ENCODE results near the gene MUC20.
A peak's percentile ranks its signal among the peaks of the same experiment; 100 is the strongest.
"Not testable (repeated sequence)": the region's sequence is repeated elsewhere in the genome, so short reads cannot be mapped to it uniquely, and the experiment has no call there.

The MUC20 gene

DNA sequence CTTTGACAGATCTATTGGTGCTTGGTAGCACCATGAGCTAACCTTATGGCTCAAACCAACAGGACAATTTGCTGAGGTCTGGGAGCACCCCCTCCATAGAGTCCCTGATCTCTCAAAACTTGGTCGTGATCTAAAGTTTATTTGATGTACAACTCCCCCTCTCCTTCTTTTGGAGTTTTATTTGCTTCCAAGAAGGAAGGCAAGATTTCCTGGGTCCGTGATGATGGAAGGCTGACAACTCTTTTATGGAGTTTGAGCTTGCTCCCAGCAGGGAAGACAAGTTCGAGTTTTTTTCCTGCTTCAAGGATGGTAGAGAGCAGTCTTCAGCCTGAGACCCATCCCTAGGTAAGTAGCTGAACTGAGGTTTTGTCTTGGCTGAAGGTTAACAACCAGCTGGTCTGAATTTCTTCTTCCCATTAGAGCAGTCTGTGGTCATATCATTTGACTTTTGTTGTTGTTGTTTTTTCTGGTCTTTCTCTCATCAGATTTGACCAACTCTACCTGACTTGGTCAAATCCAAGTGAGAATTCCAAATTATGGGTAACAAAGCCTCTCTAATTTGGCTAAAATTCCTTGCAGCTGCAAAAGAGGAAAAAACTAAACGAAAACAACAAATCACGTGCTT is 2.8 kb upstream of the MUC20 start:
- Mint-ChIP-seq H3K27me3 (no peaks in the 10 kb centered on the region), H3K9me3 (no peaks in the 10 kb centered on the region), H3K36me3 (ENCODE audit: insufficient read depth) (no peaks in the 10 kb centered on the region), H3K4me3 (no peak overlapping the region), H3K27ac (ENCODE audit: low read depth) (no peak overlapping the region), H3K4me1 (peaks cover 5% of the 10 kb centered on the region)
- no peak for DNase-seq (ENCODE audit: low spot score in 2 of 2)
- ATAC-seq (replicated peaks; ENCODE audit: extremely low read depth, poor library complexity, severe bottlenecking) = no peak

DNA sequence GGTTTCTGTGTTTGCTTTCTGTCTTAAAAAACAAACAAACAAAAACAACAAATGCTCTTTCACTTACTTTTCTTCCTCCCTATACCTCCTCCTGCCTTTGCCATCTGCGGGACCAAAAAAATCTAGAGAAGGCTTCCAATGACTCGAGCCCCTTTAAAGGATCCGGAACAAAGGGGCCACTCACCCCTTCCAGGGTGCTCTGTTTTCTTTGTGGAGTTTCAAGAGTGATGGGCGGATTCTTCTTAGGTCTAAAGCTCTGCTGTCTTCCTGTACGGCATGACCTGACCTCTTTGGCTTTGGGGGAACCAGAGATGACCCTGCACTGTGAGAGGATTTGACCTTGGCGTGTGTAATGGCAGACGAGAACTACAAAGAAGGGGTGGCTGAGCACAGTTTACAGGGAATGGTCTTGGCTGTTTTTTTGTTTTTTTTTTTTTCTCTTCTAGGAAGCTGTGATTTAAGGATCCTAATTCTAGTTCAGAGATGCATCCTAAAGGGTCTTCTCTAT is 2.2 kb upstream of the MUC20 start:
- no peaks in the 10 kb centered on the region for H3K9me3 Mint-ChIP-seq
- no peak overlapping the region for H3K4me3 Mint-ChIP-seq
- H3K27ac Mint-ChIP-seq (ENCODE audit: low read depth) = no peak overlapping the region
- H3K36me3 Mint-ChIP-seq (ENCODE audit: insufficient read depth) = no peaks in the 10 kb centered on the region
- ATAC-seq (replicated peaks; ENCODE audit: extremely low read depth, poor library complexity, severe bottlenecking) (no peak), DNase-seq (ENCODE audit: low spot score in 2 of 2) (no peak)
- no peaks in the 10 kb centered on the region for H3K27me3 Mint-ChIP-seq
- peaks cover 5% of the 10 kb centered on the region for H3K4me1 Mint-ChIP-seq

DNA sequence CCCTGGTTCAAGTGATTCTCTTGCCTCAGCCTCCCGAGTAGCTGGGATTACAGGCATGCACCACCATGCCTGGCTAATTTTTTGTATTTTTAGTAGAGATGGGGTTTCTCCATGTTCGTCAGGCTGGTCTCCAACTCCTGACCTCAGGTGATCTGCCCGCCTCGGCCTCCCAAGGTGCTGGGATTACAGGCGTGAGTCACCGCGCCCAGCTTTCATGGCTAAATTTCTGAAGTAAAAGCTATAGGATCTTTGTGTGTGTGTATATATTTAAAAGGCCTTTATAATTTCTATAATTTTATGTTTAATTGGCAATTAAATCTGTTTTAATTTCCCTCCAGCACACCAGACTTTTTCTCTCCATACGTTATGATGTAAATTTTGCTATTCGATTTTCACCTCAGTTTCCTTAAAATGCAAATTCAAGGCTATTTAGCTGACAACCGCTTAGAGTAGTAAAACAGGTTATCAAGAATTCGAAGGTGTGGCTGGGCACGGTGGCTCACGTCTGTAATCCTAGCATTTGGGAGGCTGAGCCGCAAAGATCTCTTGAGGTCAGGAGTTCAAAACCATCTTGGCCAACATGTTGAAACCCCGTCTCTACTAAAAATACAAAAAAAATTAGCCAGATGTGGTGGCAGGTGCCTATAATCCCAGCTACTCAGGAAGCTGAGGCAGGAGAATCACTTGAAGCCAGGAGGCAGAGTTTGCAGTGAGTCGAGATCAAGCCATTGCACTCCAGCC is 1.1 kb upstream of the MUC20 start:
- not testable (repeated sequence) for H3K4me1 Mint-ChIP-seq; H3K4me3 Mint-ChIP-seq; H3K9me3 Mint-ChIP-seq; H3K27ac Mint-ChIP-seq (ENCODE audit: low read depth); DNase-seq (ENCODE audit: low spot score in 2 of 2); ATAC-seq (replicated peaks; ENCODE audit: extremely low read depth, poor library complexity, severe bottlenecking); H3K36me3 Mint-ChIP-seq (ENCODE audit: insufficient read depth); H3K27me3 Mint-ChIP-seq

DNA sequence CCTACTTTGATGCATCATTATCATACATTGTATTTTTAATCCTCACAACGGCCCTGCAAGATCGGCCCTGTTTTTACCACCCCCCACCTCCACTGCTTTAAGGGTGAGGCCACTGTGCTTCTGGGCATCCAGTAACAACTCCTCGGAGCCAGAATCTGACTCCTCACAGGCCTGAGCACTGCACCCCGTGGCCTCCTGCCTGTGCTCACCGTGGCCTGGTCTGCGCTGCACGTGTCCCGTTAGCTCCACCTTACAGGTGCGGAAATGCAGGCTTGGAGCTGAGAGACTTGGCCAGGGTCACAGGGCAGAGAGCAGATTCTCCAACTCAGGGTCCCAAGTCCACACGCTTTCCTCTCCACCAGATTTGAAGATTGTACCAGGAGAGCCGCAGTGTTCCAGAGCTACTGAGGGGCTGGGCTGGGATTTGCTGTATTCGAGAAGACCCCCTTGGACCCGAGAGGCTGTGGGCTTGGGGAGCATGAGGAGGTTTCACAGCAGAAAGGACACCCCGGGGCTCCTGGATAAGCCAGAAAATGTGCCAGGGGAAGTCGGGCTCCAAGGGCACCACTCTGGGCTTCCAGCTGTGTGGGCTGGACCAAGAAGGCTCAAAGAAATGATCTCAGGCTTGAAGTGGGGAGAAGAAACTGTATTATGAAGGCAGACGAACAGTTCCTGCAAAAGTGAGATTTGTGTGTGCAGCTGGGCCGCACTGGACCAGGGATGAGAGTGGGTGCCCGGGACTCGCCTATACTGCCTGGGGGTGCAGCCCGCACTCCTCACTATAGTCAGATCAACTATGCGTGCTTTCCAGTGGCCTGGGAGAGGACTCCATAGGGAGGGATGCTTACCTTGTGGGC is 1.6 kb downstream of the MUC20 start:
- not testable (repeated sequence) for H3K9me3 Mint-ChIP-seq; H3K27ac Mint-ChIP-seq (ENCODE audit: low read depth); ATAC-seq (replicated peaks; ENCODE audit: extremely low read depth, poor library complexity, severe bottlenecking)

DNA sequence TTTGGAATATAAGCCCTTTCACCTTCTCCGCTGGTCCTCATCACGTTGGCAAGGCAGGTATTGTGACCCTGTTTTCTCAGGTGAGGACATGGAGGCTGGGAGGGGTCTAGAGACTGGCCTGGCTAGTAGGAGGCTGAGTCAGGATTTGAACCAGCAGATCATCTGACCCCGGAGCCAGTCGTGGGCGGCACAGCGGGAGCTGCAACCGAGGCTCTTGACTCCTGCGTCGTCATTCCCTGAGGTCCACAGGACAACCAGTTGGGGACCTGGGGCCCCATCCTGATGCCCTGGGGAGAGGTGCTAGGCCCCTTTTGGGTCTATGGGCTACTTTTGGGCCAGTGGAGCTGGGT is 2.2 kb downstream of the MUC20 start:
- not testable (repeated sequence) for H3K27ac Mint-ChIP-seq (ENCODE audit: low read depth); H3K36me3 Mint-ChIP-seq (ENCODE audit: insufficient read depth); ATAC-seq (replicated peaks; ENCODE audit: extremely low read depth, poor library complexity, severe bottlenecking); H3K4me1 Mint-ChIP-seq; H3K4me3 Mint-ChIP-seq; H3K9me3 Mint-ChIP-seq; H3K27me3 Mint-ChIP-seq; DNase-seq (ENCODE audit: low spot score in 2 of 2)

More for the DNA sequence above, 1.6 kb downstream of the MUC20 start:
- DNase-seq (ENCODE audit: low spot score in 2 of 2); H3K27me3 Mint-ChIP-seq; H3K4me3 Mint-ChIP-seq; H3K4me1 Mint-ChIP-seq; H3K36me3 Mint-ChIP-seq (ENCODE audit: insufficient read depth): not testable (repeated sequence)

DNA sequence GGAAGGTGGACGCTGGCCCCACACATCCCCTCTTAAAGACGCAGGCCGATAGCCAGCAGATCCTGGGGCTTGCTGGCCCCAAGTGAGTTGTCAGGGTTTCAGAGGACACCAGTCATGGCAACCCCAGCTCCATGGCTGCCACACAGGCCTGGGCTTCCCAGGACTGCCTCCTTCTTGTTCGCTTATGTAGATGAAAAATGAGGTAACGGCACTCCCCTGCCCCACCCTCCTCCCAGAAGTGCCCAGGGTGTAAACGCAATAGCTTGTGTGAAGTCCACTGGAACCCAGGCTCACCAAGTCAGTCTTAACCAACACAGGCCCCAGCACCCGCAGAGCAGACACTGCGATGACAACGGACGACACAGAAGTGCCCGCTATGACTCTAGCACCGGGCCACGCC is 3.6 kb downstream of the MUC20 start:
- H3K36me3 Mint-ChIP-seq (ENCODE audit: insufficient read depth); H3K4me3 Mint-ChIP-seq; ATAC-seq (replicated peaks; ENCODE audit: extremely low read depth, poor library complexity, severe bottlenecking): not testable (repeated sequence)

DNA sequence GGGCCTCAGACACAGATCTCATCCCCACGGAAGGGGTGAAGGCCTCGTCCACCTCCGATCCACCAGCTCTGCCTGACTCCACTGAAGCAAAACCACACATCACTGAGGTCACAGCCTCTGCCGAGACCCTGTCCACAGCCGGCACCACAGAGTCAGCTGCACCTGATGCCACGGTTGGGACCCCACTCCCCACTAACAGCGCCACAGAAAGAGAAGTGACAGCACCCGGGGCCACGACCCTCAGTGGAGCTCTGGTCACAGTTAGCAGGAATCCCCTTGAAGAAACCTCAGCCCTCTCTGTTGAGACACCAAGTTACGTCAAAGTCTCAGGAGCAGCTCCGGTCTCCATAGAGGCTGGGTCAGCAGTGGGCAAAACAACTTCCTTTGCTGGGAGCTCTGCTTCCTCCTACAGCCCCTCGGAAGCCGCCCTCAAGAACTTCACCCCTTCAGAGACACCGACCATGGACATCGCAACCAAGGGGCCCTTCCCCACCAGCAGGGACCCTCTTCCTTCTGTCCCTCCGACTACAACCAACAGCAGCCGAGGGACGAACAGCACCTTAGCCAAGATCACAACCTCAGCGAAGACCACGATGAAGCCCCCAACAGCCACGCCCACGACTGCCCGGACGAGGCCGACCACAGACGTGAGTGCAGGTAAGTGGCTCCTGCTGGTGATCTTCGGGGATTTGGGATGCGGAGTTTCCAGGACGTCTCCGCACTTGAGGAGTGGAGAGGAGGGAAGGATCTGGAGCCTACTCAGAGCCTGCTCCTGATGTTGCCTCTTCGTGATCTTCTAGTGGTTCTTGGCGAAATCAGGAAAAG is 5.3 kb downstream of the MUC20 start:
- H3K27me3 Mint-ChIP-seq = peaks cover 26% of the 10 kb centered on the region
- not testable (repeated sequence) for ATAC-seq (replicated peaks; ENCODE audit: extremely low read depth, poor library complexity, severe bottlenecking); H3K4me3 Mint-ChIP-seq; DNase-seq (ENCODE audit: low spot score in 2 of 2); H3K9me3 Mint-ChIP-seq; H3K36me3 Mint-ChIP-seq (ENCODE audit: insufficient read depth); H3K4me1 Mint-ChIP-seq; H3K27ac Mint-ChIP-seq (ENCODE audit: low read depth)

More for the DNA sequence above, 3.6 kb downstream of the MUC20 start:
- DNase-seq (ENCODE audit: low spot score in 2 of 2); H3K4me1 Mint-ChIP-seq; H3K27ac Mint-ChIP-seq (ENCODE audit: low read depth); H3K9me3 Mint-ChIP-seq: not testable (repeated sequence)
- H3K27me3 Mint-ChIP-seq = peaks cover 21% of the 10 kb centered on the region

DNA sequence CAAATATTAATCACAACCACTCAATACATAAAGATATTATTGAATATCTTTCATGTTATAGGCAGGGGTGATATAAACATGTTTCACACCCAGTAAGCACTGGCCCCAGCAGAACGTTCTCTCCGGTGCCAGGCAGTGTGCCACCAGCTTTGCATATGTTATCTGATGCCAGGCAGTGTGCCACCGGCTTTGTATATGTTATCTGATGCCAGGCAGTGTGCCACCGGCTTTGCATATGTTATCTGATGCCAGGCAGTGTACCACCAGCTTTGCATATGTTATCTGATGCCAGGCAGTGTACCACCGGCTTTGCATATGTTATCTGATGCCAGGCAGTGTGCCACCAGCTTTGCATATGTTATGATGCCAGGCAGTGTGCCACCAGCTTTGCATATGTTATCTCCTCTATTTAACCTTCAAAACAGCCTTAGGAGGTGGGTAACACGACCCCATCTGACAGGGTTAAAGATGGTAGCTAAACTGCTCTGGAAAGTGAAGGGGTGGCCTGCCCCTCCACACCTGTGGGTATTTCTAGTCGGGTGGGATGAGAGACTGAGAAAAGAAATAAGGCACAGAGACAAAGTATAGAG is 6.9 kb downstream of the MUC20 start:
- peaks cover 6% of the 10 kb centered on the region for H3K36me3 Mint-ChIP-seq (ENCODE audit: insufficient read depth)
- H3K4me1 Mint-ChIP-seq = no peaks in the 10 kb centered on the region
- H3K27me3 Mint-ChIP-seq = peaks cover 26% of the 10 kb centered on the region
- no peak overlapping the region for H3K27ac Mint-ChIP-seq (ENCODE audit: low read depth)
- H3K9me3 Mint-ChIP-seq = no peaks in the 10 kb centered on the region
- no peak overlapping the region for H3K4me3 Mint-ChIP-seq
- DNase-seq (ENCODE audit: low spot score in 2 of 2) (no peak), ATAC-seq (replicated peaks; ENCODE audit: extremely low read depth, poor library complexity, severe bottlenecking) (no peak)

DNA sequence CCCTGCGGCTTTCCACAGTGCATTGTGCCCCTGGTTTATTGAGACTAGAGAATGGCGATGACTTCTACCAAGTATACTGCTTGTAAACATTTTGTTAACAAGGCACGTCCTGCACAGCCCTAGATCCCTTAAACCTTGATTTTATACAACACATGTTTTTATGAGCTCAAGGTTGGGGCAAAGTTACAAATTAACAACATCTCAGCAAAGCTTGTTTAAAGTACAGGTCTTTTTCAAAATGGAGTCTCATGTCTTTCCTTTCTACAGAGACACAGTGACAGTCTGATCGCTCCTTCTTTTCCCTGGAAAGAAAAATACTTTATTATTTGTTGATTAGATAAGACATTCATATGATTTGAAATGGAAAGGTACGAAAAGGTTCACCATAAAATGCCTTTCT is 8.0 kb downstream of the MUC20 start:
- H3K36me3 Mint-ChIP-seq (ENCODE audit: insufficient read depth); H3K4me1 Mint-ChIP-seq; ATAC-seq (replicated peaks; ENCODE audit: extremely low read depth, poor library complexity, severe bottlenecking); DNase-seq (ENCODE audit: low spot score in 2 of 2); H3K9me3 Mint-ChIP-seq; H3K4me3 Mint-ChIP-seq; H3K27ac Mint-ChIP-seq (ENCODE audit: low read depth): not testable (repeated sequence)
- peaks cover 26% of the 10 kb centered on the region for H3K27me3 Mint-ChIP-seq

DNA sequence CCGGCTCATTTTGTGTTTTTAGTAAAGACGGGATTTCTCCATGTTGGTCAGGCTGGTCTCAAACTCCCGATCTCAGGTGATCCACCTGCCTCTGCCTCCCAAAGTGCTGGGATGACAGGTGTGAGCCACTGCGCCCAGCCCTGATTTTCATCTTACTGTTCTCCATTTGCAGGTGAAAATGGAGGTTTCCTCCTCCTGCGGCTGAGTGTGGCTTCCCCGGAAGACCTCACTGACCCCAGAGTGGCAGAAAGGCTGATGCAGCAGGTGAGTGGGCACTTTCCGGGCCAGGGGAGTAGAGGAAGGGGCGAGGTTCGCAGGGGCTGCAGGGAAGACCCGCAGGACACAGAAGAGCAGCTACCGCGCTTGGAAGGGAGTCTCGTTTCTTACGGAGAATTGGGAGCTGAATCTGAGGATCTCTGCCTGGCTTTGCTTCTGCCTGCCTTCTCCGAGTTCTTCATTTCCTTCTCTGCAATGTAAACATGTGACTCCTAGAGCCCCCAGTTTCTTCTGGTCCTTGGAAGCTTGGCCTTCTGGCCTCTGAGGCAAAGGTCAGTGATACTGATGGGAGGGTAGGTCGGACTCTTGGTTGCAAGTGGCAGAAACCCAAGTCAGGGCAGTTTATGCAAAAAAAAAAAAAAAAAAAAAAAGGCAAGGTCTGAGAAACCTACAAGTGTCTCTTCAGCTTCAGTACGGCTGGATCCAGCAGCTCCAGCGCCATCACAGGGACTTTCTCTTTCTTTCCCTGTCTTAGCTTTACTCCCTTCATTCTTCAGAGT is 8.9 kb downstream of the MUC20 start:
- Mint-ChIP-seq H3K4me1 (no peaks in the 10 kb centered on the region), H3K36me3 (ENCODE audit: insufficient read depth) (peaks cover 6% of the 10 kb centered on the region)

DNA sequence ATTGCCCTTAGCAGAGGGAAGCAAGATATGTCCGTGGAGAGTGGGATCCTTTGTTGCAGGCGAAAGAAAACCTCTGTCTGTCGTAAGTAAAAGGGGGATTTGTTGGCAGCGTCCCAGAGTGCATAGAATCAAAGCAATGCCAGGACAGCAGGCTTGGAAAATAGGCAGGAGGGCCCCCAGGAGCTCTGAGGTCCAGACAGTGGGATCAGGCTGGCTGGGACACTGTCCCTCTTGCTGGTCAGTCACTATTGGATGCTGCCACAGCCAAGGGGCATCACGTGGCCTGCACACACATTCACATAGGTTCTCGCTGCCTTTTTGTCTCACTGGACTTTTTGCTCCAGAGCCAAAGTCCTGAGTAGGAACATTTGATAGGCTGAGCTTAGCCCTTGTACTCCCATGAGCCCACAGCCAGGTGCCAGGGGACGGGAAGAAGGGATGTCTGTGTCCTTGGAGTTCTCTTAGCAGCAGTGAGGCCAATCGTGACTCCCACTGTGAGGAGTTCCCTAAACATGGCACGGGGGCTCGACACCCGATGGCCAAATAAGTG is 10.7 kb downstream of the MUC20 start:
- DNase-seq (ENCODE audit: low spot score in 2 of 2) = no peak
- no peaks in the 10 kb centered on the region for H3K4me1 Mint-ChIP-seq
- peaks cover 6% of the 10 kb centered on the region for H3K36me3 Mint-ChIP-seq (ENCODE audit: insufficient read depth)
- no peak overlapping the region for H3K4me3 Mint-ChIP-seq
- no peaks in the 10 kb centered on the region for H3K9me3 Mint-ChIP-seq
- no peak for ATAC-seq (replicated peaks; ENCODE audit: extremely low read depth, poor library complexity, severe bottlenecking)
- peaks cover 18% of the 10 kb centered on the region for H3K27me3 Mint-ChIP-seq
- H3K27ac Mint-ChIP-seq (ENCODE audit: low read depth) = peak overlapping the region; percentile 40

More for the DNA sequence above, 8.9 kb downstream of the MUC20 start:
- Mint-ChIP-seq H3K4me3 (no peak overlapping the region), H3K27ac (ENCODE audit: low read depth) (no peak overlapping the region), H3K9me3 (no peaks in the 10 kb centered on the region), H3K27me3 (peaks cover 26% of the 10 kb centered on the region)
- ATAC-seq (replicated peaks; ENCODE audit: extremely low read depth, poor library complexity, severe bottlenecking) (no peak), DNase-seq (ENCODE audit: low spot score in 2 of 2) (no peak)
